ENCODE data around the gene SORCS2. TPM values are rescaled to one million over a fixed set of nuclear protein-coding genes. Genes with fewer than 3 reads are reported as not detected.

Gene SORCS2
- total RNA-seq, 6 donors from 2014 or later: 2.2 to 28.3 (median 7.2) TPM

- Histone ChIP-seq H3K4me3 (no peak overlapping the region), H3K27ac (no peak overlapping the region), H3K27me3 (no peaks in the 10 kb centered on the region), H3K9me3 (no peaks in the 10 kb centered on the region), H3K36me3 (no peaks in the 10 kb centered on the region), H3K4me1 (peaks cover 0 to 8% (median 0%) of the 10 kb centered on the region in 4 donors)
- no peak for DNase-seq
- ATAC-seq (ENCODE audit: low FRiP score in 2 of 2): no peak
- 81 to 82% methylated on average over 21 to 24 of the region's 24 CpGs for whole genome bisulfite sequencing, 2 donors
- TF ChIP-seq POLR2AphosphoS5 (IDR thresholded peaks at IDR 0.05) (no peak), EP300 (IDR thresholded peaks at IDR 0.05) (no peak), CTCF (IDR thresholded peaks at IDR 0.05) (no peak), POLR2A (IDR thresholded peaks at IDR 0.05) (no peak)
Observed at GRCh38 chr4:7280926-7281690, 88.8 kb downstream of the SORCS2 start.

- WGBS, 2 donors: 58 to 66% methylated on average over 17 to 20 of the region's 20 CpGs
- no peak overlapping the region for H3K27ac ChIP-seq
- ATAC-seq (ENCODE audit: low FRiP score in 2 of 2) (no peak), DNase-seq (no peak)
- H3K4me3 ChIP-seq: no peak overlapping the region
- H3K36me3 ChIP-seq: no peaks in the 10 kb centered on the region
- peaks cover 0 to 8% (median 0%) of the 10 kb centered on the region in 4 donors for H3K4me1 ChIP-seq
- no peak for TF ChIP-seq CTCF (IDR thresholded peaks at IDR 0.05)
- TF ChIP-seq EP300 (IDR thresholded peaks at IDR 0.05): no peak
- TF ChIP-seq POLR2AphosphoS5 (IDR thresholded peaks at IDR 0.05): no peak
- no peak for TF ChIP-seq POLR2A (IDR thresholded peaks at IDR 0.05)
- no peaks in the 10 kb centered on the region for H3K9me3 ChIP-seq
- no peaks in the 10 kb centered on the region for H3K27me3 ChIP-seq
Observed at GRCh38 chr4:7281691-7282665, 89.6 kb downstream of the SORCS2 start.

- TF ChIP-seq POLR2AphosphoS5 (IDR thresholded peaks at IDR 0.05) (no peak), POLR2A (IDR thresholded peaks at IDR 0.05) (no peak), CTCF (IDR thresholded peaks at IDR 0.05) (no peak), EP300 (IDR thresholded peaks at IDR 0.05) (no peak)
- no peak overlapping the region for H3K4me3 ChIP-seq
- H3K4me1 ChIP-seq: peaks cover 0 to 8% (median 0%) of the 10 kb centered on the region in 4 donors
- no peaks in the 10 kb centered on the region for H3K9me3 ChIP-seq
- H3K27ac ChIP-seq: no peak overlapping the region
- H3K27me3 ChIP-seq: no peaks in the 10 kb centered on the region
- ATAC-seq (ENCODE audit: low FRiP score in 2 of 2): no peak
- H3K36me3 ChIP-seq: no peaks in the 10 kb centered on the region
- DNase-seq: no peak
- WGBS, 2 donors: 60 to 63% methylated on average over 8 of the region's 8 CpGs
Observed at GRCh38 chr4:7282786-7283440, 90.6 kb downstream of the SORCS2 start.

- TF ChIP-seq POLR2A (IDR thresholded peaks at IDR 0.05): no peak
- no peak for TF ChIP-seq CTCF (IDR thresholded peaks at IDR 0.05)
- no peak for TF ChIP-seq EP300 (IDR thresholded peaks at IDR 0.05)
- ATAC-seq (ENCODE audit: low FRiP score in 2 of 2) (no peak), DNase-seq (no peak)
- H3K36me3 ChIP-seq: no peaks in the 10 kb centered on the region
- no peaks in the 10 kb centered on the region for H3K27me3 ChIP-seq
- no peak overlapping the region for H3K27ac ChIP-seq
- WGBS, 2 donors: 84 to 88% methylated on average over 14 to 34 of the region's 34 CpGs
- H3K4me3 ChIP-seq: no peak overlapping the region
- H3K4me1 ChIP-seq: peaks cover 0 to 8% (median 0%) of the 10 kb centered on the region in 4 donors
- no peaks in the 10 kb centered on the region for H3K9me3 ChIP-seq
Observed at GRCh38 chr4:7285244-7286094, 93.1 kb downstream of the SORCS2 start.
